ENCODE results near the gene FOXF1. TPM values are rescaled to one million over a fixed set of nuclear protein-coding genes. Genes with fewer than 3 reads are reported as not detected.

The FOXF1 gene
- total and polyA plus RNA-seq, 7 donors, result 2.5 to 74.2 (median 44.6) TPM

GRCh38 chr16:86531641-86532525, 21.6 kb downstream of the FOXF1 start:
- H3K9me3 ChIP-seq, result no peaks in the 10 kb centered on the region
- peak; percentile 66 for DNase-seq

GRCh38 chr16:86532526-86532815, 22.1 kb downstream of the FOXF1 start:
- WGBS, 2 donors, result 94 to 96% methylated on average over 7 of the region's 7 CpGs
- Histone ChIP-seq H3K27ac (no peak overlapping the region), H3K36me3 (peaks cover 0 to 31% (median 4%) of the 10 kb centered on the region in 4 donors), H3K4me3 (no peak overlapping the region), H3K27me3 (no peaks in the 10 kb centered on the region), H3K9me3 (no peaks in the 10 kb centered on the region), H3K4me1 (peaks cover 0 to 15% (median 14%) of the 10 kb centered on the region in 4 donors)
- intact Hi-C loops (cut with DNase I), result no loop called here
- TF ChIP-seq EP300 (IDR thresholded peaks at IDR 0.05) (no peak), CTCF (IDR thresholded peaks at IDR 0.05) (no peak), POLR2A (IDR thresholded peaks at IDR 0.05) (no peak), POLR2AphosphoS5 (IDR thresholded peaks at IDR 0.05) (no peak)
- DNase-seq, result peak; percentile 62

More at GRCh38 chr16:86531641-86532525, 21.6 kb downstream of the FOXF1 start:
- WGBS, 2 donors, result 93% methylated on average over 49 of the region's 49 CpGs
- no peak overlapping the region for H3K4me3 ChIP-seq
- H3K4me1 ChIP-seq, result peaks cover 0 to 15% (median 14%) of the 10 kb centered on the region in 4 donors
- TF ChIP-seq POLR2A (IDR thresholded peaks at IDR 0.05) (no peak), EP300 (IDR thresholded peaks at IDR 0.05) (no peak), CTCF (IDR thresholded peaks at IDR 0.05) (no peak), POLR2AphosphoS5 (IDR thresholded peaks at IDR 0.05) (no peak)
- H3K36me3 ChIP-seq, result peaks cover 0 to 26% (median 4%) of the 10 kb centered on the region in 4 donors
- peak overlapping the region; percentile 54 to 62 (median 60) for H3K27ac ChIP-seq
- intact Hi-C loops (cut with DNase I), result no loop called here
- no peaks in the 10 kb centered on the region for H3K27me3 ChIP-seq

GRCh38 chr16:86533076-86533475, 22.7 kb downstream of the FOXF1 start:
- Histone ChIP-seq H3K9me3 (no peaks in the 10 kb centered on the region), H3K4me3 (no peak overlapping the region), H3K4me1 (peaks cover 0 to 15% (median 14%) of the 10 kb centered on the region in 4 donors), H3K36me3 (peaks cover 0 to 37% (median 7%) of the 10 kb centered on the region in 4 donors), H3K27ac (no peak overlapping the region), H3K27me3 (no peaks in the 10 kb centered on the region)
- DNase-seq, result peak; percentile 48
- 97 to 98% methylated on average over 8 of the region's 8 CpGs for WGBS, 2 donors
- no peak for TF ChIP-seq POLR2A (IDR thresholded peaks at IDR 0.05)
- intact Hi-C loops (cut with DNase I), result no loop called here

GRCh38 chr16:86533767-86534351, 23.5 kb downstream of the FOXF1 start:
- H3K27me3 ChIP-seq, result no peaks in the 10 kb centered on the region
- DNase-seq, result peak; percentile 35
- 93 to 96% methylated on average over 8 of the region's 8 CpGs for WGBS, 2 donors
- no peak overlapping the region for H3K27ac ChIP-seq
- peaks cover 0 to 15% (median 14%) of the 10 kb centered on the region in 4 donors for H3K4me1 ChIP-seq
- no peaks in the 10 kb centered on the region for H3K9me3 ChIP-seq
- H3K36me3 ChIP-seq, result peaks cover 0 to 45% (median 14%) of the 10 kb centered on the region in 4 donors
- H3K4me3 ChIP-seq, result no peak overlapping the region
- TF ChIP-seq EP300 (IDR thresholded peaks at IDR 0.05) (no peak), POLR2AphosphoS5 (IDR thresholded peaks at IDR 0.05) (no peak), POLR2A (IDR thresholded peaks at IDR 0.05) (no peak), CTCF (IDR thresholded peaks at IDR 0.05) (no peak)
- intact Hi-C loops (cut with DNase I), result no loop called here
